IPS-NIHi7 (cell line): ENCODE data around the gene DIPK2B.
A peak's percentile ranks its signal among the peaks of the same experiment; 100 is the strongest.

Experiments used
- DNase-seq: peaks from one replicate; pipeline ENCODE4 v3.0.0; 2012; ENCODE audit warnings: mixed read lengths; ENCODE audit errors: extremely low spot score

Gene DIPK2B, protein sequence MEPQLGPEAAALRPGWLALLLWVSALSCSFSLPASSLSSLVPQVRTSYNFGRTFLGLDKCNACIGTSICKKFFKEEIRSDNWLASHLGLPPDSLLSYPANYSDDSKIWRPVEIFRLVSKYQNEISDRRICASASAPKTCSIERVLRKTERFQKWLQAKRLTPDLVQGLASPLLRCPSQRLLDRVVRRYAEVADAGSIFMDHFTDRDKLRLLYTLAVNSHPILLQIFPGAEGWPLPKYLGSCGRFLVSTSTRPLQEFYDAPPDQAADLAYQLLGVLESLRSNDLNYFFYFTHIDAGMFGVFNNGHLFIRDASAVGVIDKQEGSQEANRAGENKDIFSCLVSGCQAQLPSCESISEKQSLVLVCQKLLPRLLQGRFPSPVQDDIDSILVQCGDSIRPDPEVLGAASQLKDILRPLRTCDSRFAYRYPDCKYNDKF

DNA sequence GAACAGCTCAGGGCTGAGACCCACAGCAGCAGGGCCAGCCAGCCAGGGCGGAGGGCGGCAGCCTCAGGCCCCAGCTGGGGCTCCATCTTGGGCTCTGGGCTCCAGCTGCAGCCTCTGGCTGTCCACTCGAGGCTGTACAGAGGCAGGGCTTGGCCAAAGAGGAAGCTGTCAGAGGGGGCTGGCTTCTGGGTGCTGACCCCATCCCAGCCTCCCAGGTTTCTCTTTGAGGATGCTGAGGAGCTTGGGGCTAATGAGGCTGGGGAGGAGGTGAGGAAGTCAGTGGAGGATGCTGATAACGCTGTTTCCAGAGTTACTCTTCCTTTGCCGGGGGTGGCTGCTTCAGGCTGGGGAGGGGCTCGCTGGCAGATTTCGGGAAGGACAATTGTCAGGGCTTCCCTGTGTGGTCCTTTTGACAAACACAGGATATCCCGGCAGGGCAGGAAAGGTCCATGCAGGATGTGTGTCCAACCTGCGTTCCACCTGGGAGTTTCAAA is at the start of gene DIPK2B:
TSS of gene DIPK2B (minus strand) at position 136 of the 494 bp plus-strand sequence. CDS start at position 86, 50 bp downstream.
- no peak for DNase-seq

DNA sequence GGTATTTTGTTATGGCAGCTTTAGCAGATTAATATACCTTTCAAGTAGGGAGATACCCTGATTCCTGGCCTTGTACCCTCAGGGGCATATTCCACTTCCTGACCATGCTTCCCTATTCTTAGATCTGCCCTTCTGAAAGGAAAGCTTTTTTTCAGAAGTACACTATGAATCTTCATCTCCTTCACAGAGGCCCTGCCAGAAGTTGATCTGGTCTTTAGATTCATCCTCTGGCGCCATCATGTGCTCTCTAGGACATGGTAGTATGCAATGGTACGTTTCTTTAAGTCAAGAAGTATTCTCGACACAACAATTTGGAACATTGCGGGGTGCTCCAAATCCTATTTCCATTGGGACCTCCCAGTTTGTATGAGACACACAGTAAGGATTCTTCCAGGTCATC is 39.6 kb upstream of the DIPK2B start:
- no peak for DNase-seq

DNA sequence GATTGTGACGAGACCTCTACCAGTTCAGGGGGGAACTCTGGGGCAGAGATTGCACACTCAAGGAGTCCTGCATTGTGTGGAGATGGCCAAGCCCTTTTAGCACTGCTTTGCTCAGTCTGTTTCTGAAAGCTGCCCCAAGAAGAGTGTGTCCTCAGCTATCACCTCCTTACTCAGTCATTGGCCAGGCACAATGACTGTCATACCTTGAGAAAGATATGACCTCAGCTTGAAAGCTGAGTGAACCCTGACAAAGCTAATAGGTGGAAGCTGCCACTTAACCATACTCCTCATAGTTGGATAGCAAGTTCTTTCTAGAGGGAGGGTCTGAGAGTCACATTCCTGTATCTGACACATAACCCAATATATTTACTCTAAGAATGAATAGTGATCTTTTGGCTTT is 37.8 kb upstream of the DIPK2B start:
- no peak for DNase-seq

DNA sequence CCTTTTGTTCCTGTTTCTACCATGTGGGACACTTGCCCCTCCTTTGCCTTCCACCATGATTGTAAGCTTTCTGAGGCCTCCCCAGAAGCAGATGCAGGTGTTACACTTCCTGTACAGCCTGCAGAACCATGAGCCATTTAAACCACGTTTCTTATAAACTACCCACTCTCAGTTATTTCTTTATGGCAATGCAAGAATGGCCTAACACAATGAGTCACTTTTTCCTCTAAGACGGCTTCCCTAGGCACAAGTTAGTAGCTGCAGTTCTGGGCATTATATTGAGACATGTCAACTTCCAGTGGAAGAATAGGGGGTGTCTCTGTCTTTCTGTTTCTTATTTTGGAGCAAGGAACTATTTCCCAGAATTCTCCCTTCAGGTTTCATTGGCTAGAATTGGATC is 32.9 kb upstream of the DIPK2B start:
- DNase-seq: no peak

DNA sequence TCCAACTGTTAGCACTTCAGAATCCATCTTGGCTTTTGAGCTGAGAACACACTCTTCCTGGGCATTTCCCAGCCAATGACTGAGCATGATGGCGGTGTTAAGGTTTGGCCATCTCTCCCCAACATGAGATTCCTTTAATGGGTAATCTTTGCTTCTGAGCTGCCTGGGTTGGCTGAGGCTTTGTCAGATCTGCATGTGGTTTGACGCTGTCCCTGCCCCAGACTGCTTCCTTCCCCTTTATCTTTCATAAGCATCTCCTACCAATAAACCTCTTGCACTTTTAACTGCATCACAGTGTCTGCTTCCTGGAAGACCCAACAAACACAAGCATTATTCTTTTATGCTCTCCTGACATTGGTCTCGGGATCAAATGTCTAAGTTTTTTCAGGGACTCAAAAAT is 31.5 kb upstream of the DIPK2B start:
- no peak for DNase-seq

DNA sequence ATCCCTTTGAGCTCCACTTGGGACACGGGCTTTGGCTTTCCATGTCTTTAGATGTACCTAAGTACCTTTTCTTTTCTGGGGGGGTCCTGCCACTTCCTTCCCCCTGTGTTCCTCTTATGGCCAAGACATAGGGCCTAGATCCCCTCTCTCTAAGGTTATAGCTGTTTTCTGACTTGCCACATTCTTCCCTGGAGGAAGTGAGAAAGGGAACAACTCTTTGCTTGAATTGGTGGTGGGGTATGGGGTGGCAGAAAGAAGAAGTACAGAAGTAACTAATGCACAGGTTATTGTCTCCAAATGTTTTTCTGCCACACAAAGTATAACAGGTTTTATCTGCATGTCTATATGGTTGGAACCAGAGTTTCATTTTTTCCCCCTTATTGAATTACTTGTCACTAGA is 29.7 kb upstream of the DIPK2B start:
- DNase-seq: no peak

DNA sequence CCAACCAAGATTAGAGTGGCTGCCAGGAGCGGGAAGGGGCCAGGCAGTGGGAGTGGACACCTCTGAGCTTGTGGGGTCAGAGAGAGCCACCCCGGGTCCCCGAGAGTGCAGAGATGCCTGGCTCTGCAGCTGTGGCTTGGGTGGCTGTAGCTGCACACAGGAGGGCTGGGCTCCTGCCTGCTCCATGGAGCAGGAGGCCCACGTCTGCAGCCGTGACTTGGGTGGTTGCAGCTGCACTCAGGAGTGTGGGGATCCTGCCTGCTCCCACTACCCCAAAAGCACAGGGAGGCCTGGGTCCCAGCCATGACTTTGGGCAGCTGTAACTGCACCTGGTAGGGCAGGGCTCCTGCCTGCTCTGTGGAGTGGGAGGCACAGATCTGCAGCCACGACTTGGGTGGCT is 28.7 kb upstream of the DIPK2B start:
- no peak for DNase-seq

DNA sequence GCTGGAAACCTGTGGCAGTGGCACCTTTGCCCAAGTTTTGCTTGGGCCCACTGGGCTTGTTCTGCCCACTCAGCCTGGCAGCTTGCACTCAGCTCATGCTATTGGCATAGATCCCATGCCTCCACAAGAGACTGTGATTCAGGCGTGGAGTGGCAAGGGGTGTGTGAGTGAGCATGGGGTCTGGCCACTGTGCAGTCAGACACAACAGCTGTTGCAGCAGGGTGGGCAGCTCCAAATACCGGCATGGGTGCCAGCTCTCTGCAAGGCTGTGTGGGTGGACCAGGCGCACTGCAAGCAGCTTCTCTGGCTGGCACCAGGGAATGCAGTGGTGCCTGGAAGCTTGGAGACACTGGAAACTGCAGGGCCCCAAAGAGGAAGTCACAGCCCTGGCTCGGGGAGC is 27.4 kb upstream of the DIPK2B start:
- DNase-seq: no peak

DNA sequence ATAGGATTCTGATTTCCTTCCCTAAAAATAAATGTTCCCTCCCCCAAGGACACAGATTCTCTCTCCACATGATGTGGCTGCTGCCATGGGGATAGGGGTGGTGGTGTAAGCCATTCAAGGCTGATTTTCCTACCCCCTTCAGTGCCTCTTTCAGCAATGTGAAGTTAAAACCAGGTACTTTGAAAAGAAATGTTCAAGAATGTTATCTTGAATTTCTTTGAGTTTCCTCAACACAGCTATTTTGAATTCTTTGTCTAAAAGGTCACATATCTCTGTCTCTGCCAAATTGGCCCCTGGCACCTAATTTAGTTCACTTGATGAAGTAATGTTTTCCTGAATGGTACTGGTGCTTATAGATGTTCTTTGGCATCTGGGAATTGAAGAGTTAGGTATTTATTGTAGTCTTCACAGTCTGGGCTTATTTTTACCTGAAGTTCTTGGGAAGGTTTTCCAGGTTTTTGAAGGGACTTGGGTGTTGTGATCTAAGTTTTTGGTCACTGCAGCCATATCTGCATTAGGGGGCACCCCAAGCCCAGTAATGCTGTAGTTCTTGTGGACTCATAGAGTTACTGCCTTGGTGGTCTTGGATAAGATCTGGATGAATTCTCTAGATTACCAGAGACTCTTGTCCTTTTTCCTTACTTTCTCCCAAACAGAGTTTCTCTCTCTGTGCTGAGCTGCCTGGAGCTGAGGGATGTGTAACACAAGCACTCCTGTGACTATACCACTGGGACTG is 7.6 kb upstream of the DIPK2B start:
- no peak for DNase-seq

DNA sequence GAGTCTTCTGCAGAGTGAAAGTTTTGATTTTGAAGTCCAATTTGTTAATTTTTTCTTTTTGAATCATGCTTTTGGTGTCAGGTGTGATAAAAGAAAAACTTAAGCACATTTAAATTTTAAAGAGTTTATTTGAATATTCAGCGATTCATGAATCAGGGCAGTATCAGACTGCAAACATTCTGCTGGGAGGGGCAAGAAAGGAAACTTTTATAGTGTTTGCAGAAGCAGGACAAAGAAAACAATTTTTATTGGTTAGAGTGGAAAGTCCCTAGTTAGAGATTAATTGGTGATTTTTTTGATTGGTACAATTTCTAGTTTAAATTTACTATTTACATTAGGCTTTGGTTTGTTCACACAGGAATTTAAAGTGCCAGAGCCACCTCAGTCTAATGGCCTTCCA is 1.5 kb upstream of the DIPK2B start:
- DNase-seq: no peak

DNA sequence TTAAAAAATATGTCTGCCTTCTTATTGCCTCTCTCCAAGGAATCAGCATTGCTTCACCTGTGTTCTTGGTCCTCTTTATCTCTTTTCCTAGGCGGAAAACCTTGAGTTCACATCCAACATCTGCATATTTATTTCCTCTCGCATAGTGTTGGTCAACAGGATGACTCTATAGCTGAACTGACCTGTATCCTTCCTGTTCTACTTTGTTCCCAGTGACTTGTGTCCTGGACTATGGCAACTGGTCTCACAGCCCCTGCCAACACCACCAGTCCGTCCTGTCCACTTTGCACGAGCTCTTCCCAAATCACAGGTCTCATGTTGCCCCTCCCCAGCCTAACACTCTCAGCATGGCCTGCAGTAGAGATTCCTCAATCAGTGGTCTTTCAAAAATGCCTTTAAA is 2.0 kb downstream of the DIPK2B start:
- DNase-seq: no peak

DNA sequence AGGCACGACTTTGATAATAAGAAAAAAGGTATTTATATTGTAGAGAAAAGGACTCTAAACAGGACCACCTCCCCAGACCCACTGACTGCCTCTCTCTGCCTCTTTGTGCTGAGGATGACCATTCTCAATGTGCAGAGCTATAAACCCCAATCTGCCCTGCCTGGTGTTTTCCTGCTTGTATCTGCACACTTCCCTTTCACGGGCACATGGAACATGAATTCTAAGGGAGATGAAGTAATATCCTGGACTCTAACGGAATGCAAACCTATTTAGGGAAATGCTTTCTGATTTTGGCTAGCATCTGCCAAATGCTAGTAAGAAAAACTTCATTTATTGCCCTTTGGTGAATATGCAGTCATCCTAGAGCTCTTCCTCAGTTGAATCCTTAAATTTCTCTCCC is 2.4 kb downstream of the DIPK2B start:
- no peak for DNase-seq

DNA sequence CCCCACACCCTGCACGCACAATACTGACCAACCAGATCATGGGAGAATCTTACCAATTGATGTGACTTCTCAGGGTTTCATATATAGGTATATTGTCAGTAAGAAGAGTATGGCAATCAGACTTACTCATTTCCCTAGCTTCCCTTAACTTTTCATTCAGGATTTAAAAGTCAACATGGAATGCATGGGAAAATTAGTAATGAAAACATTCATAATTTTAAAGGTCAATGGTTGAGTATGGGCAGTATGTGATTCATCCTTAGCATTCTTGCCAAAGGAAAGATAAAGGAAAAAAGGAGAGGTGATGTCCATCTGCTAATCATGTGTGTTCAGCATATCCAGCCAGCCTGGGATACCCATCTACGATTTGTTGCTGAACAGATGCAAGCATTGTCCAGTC is 4.0 kb downstream of the DIPK2B start:
- DNase-seq: no peak

DNA sequence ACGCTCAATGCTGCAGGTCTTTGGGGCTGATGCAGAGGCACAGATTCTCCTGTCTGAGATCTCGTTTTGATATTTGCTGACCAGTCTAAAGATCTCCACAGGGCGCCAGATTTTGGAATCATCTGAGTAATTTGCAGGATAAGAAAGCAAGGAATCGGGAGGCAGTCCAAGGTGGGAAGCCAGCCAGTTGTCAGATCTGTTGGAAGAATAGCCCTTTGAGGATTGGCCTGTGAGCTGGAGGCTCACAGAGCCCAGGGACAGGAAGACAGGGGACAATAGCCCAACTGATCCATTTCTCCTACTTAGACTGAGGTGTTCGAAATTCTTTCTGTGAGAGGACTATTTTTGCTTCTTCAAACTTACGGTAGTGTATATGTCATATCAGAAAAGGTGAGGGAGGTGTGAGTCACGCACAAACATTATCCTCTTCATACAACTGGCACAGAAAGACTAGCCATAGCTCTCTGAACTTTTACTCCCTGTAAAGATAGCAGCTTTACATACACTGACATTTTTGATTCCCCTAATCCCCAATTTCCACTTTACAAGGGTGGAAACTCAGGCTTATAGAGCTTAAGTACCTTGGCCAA is 8.8 kb downstream of the DIPK2B start:
- DNase-seq: no peak

DNA sequence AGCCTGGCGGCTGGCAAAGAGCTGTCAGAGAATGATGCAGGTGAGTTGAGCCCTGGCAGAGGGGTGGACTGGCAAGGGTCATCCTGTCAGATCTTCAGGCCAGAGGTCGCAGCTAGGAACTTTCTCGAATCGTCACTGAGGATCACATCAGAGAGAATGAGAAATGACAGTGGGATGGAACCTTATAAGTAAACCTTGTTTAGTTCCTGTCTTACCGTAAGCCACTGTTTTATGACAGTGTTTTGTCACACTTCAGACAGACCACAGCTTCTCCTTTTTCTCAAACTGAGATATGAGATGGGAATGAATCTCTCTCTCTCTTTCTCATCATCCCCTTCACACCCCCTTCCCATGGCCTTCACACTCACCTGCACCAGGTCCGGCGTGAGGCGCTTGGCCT is 9.3 kb downstream of the DIPK2B start:
- no peak for DNase-seq

DNA sequence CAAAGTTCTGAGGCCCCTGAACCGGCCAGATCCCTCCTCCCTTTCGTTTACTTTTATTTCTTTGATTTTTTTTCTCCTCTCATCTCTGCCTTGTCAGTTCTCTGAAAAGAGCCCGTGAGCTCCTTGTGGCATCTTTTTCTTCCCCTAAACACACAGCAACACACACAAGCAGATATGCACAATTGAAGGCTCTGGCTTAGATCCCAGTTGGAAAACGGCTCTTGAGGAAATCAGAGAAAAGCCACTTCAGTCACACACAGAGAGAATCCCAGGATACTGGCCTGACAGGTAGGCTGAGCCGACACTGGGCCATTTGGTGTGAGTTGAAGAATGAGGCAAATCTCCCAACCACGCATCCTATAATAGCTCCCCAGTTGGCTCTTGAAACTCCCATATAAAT is 12.9 kb downstream of the DIPK2B start:
- DNase-seq: no peak

DNA sequence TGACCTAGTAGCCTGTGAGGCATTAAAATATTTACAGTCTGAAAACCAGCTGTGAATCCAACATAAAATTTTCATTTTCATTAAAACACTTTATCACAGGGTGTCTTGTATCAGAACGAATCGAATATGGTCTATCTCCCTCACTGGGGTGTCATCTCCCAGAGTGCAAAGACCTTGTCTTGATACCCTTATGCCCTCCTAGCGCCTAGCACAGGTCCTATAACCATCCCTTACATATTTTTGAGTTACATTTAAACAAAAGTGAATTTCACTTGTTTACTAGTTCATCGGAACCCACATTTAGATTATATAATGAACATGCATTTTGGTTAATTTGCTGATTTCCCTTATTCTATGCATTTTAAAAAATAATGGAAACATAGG is 14.0 kb downstream of the DIPK2B start:
- no peak for DNase-seq

DNA sequence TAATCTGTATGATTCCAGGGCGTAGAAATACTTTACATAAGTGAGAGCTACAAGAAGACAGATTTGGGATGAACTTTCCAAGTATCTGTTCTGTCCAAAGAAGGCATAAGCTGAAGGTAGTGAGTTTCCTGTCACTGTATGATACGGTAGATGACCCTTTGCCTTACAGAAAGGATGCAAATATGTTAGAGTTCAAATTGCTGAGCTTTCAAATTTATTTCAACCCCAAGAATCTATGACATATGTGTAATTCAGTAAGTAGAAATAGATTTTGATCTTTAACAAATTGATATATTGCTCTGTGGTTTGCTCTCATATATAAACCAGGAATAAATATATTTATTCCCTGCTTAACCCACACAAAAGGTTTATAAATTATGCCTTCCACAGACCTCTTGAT is 16.5 kb downstream of the DIPK2B start:
- no peak for DNase-seq

DNA sequence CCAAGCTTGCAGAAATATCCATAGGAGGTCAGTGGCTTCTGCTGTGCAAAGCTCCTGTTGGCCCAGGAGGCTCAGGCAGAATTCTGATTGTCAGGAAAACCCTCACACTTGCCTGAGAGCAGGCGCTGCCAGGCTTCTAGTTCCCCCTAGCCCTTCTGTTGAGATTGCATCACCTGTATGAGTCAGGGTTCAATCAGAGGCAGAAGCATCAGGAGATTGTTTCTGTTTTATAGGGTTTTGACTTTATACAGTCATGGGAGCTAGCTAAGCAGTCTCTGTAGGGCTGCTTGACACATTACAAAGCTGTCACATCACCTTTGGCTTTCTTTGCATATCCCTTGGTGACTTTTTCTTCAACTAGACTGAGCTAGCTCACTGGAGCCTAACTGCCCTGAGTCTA is 27.8 kb downstream of the DIPK2B start:
- DNase-seq: peak; percentile 26

DNA sequence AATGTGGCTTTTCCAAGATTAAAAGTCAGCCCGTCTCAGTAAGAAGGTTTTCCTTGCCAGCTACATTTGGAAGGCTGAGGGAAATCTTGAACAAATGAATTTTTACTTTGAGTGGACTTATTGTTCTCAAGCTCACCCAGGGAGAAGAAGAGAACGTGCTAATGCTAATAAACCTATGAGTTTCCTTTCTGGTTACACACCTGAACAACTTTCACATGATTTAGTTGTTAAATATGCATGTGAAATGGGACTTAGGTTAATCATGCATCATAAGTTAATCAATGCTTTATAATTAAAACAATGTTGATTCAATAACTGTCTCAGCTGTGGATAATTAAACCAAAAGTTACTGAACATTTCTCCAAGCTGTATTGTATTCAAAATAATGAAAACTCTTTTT is 33.9 kb downstream of the DIPK2B start:
- DNase-seq: no peak

DNA sequence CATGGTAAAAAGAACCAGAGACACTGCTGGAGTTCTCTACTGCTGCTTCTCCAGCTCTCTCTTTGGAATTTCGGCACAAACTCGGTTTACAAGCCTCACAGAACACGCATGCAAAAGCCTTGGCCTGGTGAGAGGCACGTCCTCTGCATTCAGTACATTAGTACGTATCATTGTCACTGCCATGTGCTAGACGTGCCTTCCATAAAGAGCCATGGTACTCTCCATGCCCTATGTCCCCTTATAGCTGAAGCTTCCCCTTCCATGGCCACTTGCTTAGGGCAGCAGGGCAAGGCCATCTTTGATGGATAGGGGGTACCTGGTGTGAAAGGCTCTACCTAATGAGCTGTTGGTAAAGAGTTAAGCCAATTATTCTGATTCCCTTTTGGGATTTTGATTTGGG is 35.0 kb downstream of the DIPK2B start:
- no peak for DNase-seq

DNA sequence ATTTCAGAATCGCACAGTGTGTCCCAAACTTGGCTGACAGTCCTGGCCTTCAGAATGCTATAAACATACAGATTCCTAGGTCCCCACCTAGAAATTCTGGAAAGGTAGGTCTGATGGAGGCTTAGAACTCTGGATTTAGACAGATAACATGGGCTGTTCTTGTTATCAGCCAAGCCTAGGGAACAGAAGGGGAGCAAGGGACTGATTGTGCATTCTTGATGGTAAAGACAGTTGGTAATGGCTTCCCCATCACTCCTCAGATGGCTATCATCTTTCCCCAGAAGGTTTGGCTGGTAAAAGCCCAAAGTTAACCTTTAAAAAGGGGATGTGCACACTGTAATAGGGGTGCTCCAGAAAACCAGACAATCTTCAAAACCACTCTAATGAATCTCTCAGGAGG is 35.7 kb downstream of the DIPK2B start:
- no peak for DNase-seq
